Astrocyte (in vitro differentiated cells and primary cell): ENCODE results near the gene TNPO3. TPM values are rescaled to one million over a fixed set of nuclear protein-coding genes. Genes with fewer than 3 reads are reported as not detected.
"Not testable (repeated sequence)": the region's sequence is repeated elsewhere in the genome, so short reads cannot be mapped to it uniquely, and the experiment has no call there.

Experiments
- DNase-seq: peaks from one replicate; pipeline ENCODE4 v3.0.0-alpha.2; 2010; ENCODE audit warnings: low read depth
- FAIRE-seq: peaks from 2 replicates; lab custom pipeline; 2011; peaks lifted over from hg19 to GRCh38; lab: Jason Lieb, UNC
- H2AFZ ChIP-seq: 2 replicates; pipeline ENCODE4 v1.6.0; 2012; ENCODE audit warnings: low read depth, low read length, inconsistent platforms
- H3K27ac ChIP-seq: 2 replicates; pipeline ENCODE4 v1.5.1; 2011; ENCODE audit warnings: low read depth, low read length, inconsistent platforms
- H3K27me3 ChIP-seq: 2 replicates; pipeline ENCODE4 v1.6.0; 2011; ENCODE audit warnings: low read length, inconsistent platforms; ENCODE audit not compliant: insufficient read depth
- H3K36me3 ChIP-seq: 2 replicates; pipeline ENCODE4 v1.5.1; 2011; ENCODE audit warnings: low read length, inconsistent platforms; ENCODE audit not compliant: insufficient read depth
- H3K4me1 ChIP-seq: 2 replicates; pipeline ENCODE4 v1.5.1; 2011; ENCODE audit warnings: low read length, inconsistent platforms; ENCODE audit not compliant: insufficient read depth
- H3K4me2 ChIP-seq: 2 replicates; pipeline ENCODE4 v1.6.0; 2012; ENCODE audit warnings: low read length, inconsistent platforms
- H3K4me3 ChIP-seq: 2 replicates; pipeline ENCODE4 v1.5.1; 2011; ENCODE audit warnings: low read depth, mild to moderate bottlenecking, low read length, inconsistent platforms; ENCODE audit not compliant: insufficient read depth
- H3K79me2 ChIP-seq: 2 replicates; pipeline ENCODE4 v1.6.0; 2012; ENCODE audit warnings: mild to moderate bottlenecking, low read length, inconsistent platforms; ENCODE audit not compliant: insufficient read depth
- H3K9ac ChIP-seq: 2 replicates; pipeline ENCODE4 v1.6.0; 2012; ENCODE audit warnings: mild to moderate bottlenecking, low read length, inconsistent platforms
- H3K9me3 ChIP-seq: 2 replicates; pipeline ENCODE4 v1.5.1; 2012; ENCODE audit warnings: low read depth, mild to moderate bottlenecking, low read length, inconsistent platforms; ENCODE audit not compliant: insufficient read depth
- H4K20me1 ChIP-seq: 2 replicates; pipeline ENCODE4 v1.6.0; 2012; ENCODE audit warnings: low read length, inconsistent platforms; ENCODE audit not compliant: insufficient read depth
- H3K27ac Mint-ChIP-seq: one replicate; pipeline ENCODE4 v1.8.0; 2021; ENCODE audit warnings: mild to moderate bottlenecking, mixed read lengths; ENCODE audit not compliant: unreplicated experiment
- H3K27me3 Mint-ChIP-seq: one replicate; pipeline ENCODE4 v1.8.0; 2021; ENCODE audit warnings: low read depth, mixed read lengths; ENCODE audit not compliant: unreplicated experiment
- H3K36me3 Mint-ChIP-seq: one replicate; pipeline ENCODE4 v1.8.0; 2021; ENCODE audit warnings: low read depth, mixed read lengths; ENCODE audit not compliant: unreplicated experiment
- H3K4me1 Mint-ChIP-seq: one replicate; pipeline ENCODE4 v1.8.0; 2021; ENCODE audit warnings: low read depth, mixed read lengths; ENCODE audit not compliant: unreplicated experiment
- H3K4me3 Mint-ChIP-seq: one replicate; pipeline ENCODE4 v1.8.0; 2021; ENCODE audit warnings: mild to moderate bottlenecking, moderate library complexity, mixed read lengths; ENCODE audit not compliant: unreplicated experiment
- H3K9me3 Mint-ChIP-seq: one replicate; pipeline ENCODE4 v1.8.0; 2021; ENCODE audit warnings: mild to moderate bottlenecking, mixed read lengths; ENCODE audit not compliant: unreplicated experiment
- CTCF ChIP-seq: IDR thresholded peaks from 2 replicates; pipeline ENCODE4 v1.5.1; 2011; ENCODE audit warnings: low read depth, mild to moderate bottlenecking, inconsistent platforms, low read length, moderate library complexity; ENCODE audit not compliant: insufficient read depth
- EZH2 ChIP-seq: IDR thresholded peaks from 2 replicates; pipeline ENCODE4 v1.6.1; 2012; ENCODE audit warnings: mild to moderate bottlenecking, low read length, inconsistent platforms; ENCODE audit not compliant: insufficient read depth
- total RNA-seq: library from RNA; stranded (reverse); gene quantifications from 2 replicates; pipeline ENCODE4 v1.2.1, GENCODE V29; 2021

The TNPO3 gene
- total RNA-seq, 1 donor from 2014 or later, result 49.2 TPM

- Histone ChIP-seq H3K27ac (no peak overlapping the region), H2AFZ (no peak overlapping the region), H3K9ac (no peak overlapping the region), H3K36me3 (no peaks in the 10 kb centered on the region), H4K20me1 (peaks cover 53% of the 10 kb centered on the region), H3K4me3 (no peak overlapping the region), H3K79me2 (peaks cover 70% of the 10 kb centered on the region), H3K27me3 (no peaks in the 10 kb centered on the region), H3K4me1 (peaks cover 9% of the 10 kb centered on the region), H3K4me2 (peak overlapping the region; percentile 96), H3K9me3 (no peaks in the 10 kb centered on the region)
- H3K4me3 Mint-ChIP-seq, result peak overlapping the region; percentile 82
- DNase-seq (no peak), FAIRE-seq (no peak)
- no peak overlapping the region for H3K27ac Mint-ChIP-seq
- no peak for TF ChIP-seq CTCF
- TF ChIP-seq EZH2, result no peak
- H3K27me3 Mint-ChIP-seq, result no peaks in the 10 kb centered on the region
- H3K36me3 Mint-ChIP-seq, result peaks cover 2% of the 10 kb centered on the region
- H3K4me1 Mint-ChIP-seq, result peaks cover 19% of the 10 kb centered on the region
- H3K9me3 Mint-ChIP-seq, result no peaks in the 10 kb centered on the region
These were observed 2.5 kb downstream of the TNPO3 start for GRCh38 chr7:129052441-129052840.

- not testable (repeated sequence) for H3K27ac ChIP-seq, FAIRE-seq, H3K27ac Mint-ChIP-seq
These were observed 3.5 kb downstream of the TNPO3 start for GRCh38 chr7:129051459-129051858.

DNA sequence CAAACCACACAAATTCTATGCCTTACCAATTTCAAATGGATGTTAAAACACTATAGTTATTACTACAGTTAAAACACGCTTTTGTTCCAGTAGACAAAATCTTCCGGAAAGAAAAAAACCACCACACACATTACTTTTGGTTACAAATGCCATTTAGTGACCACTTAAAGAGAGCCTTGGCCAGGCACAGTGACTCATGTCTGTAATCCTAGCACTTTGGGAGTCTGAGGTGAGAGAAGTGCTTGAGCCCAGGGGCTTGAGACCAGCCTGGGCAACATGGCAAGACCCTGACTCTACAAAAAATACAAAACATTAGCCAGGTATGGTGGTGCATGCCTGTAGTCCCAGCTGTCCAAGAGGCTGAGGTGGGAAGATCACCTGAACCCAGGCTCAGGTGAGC, 7.2 kb downstream of the TNPO3 start:
- no peak overlapping the region for H3K27ac Mint-ChIP-seq
- no peak overlapping the region for H3K4me2 ChIP-seq
- no peak overlapping the region for H3K4me3 Mint-ChIP-seq
- peaks cover 26% of the 10 kb centered on the region for H3K4me1 Mint-ChIP-seq
- DNase-seq, result peak; percentile 33
- no peak overlapping the region for H3K4me3 ChIP-seq
- H4K20me1 ChIP-seq, result peaks cover 88% of the 10 kb centered on the region
- H3K9me3 ChIP-seq, result no peaks in the 10 kb centered on the region
- no peaks in the 10 kb centered on the region for H3K9me3 Mint-ChIP-seq
- H3K36me3 Mint-ChIP-seq, result no peaks in the 10 kb centered on the region
- no peaks in the 10 kb centered on the region for H3K27me3 Mint-ChIP-seq
- no peak overlapping the region for H3K9ac ChIP-seq
- peaks cover 98% of the 10 kb centered on the region for H3K79me2 ChIP-seq
- H2AFZ ChIP-seq, result no peak overlapping the region
- no peaks in the 10 kb centered on the region for H3K4me1 ChIP-seq
- no peak overlapping the region for H3K27ac ChIP-seq
- no peaks in the 10 kb centered on the region for H3K36me3 ChIP-seq
- TF ChIP-seq CTCF (no peak), EZH2 (no peak)
- no peak for FAIRE-seq
- no peaks in the 10 kb centered on the region for H3K27me3 ChIP-seq

More at GRCh38 chr7:129051459-129051858, 3.5 kb downstream of the TNPO3 start:
- not testable (repeated sequence) for H3K4me3 ChIP-seq, H3K36me3 ChIP-seq, H3K4me3 Mint-ChIP-seq, H2AFZ ChIP-seq, H3K9me3 ChIP-seq, H3K4me2 ChIP-seq, H3K9me3 Mint-ChIP-seq, H3K27me3 ChIP-seq, H3K4me1 ChIP-seq, DNase-seq, H3K27me3 Mint-ChIP-seq, H3K36me3 Mint-ChIP-seq, H3K9ac ChIP-seq
- Histone ChIP-seq H4K20me1 (peaks cover 63% of the 10 kb centered on the region), H3K79me2 (peaks cover 80% of the 10 kb centered on the region)
- peaks cover 23% of the 10 kb centered on the region for H3K4me1 Mint-ChIP-seq
